AG04450 (cell line): ENCODE data around the gene ACRBP. TPM values are rescaled to one million over a fixed set of nuclear protein-coding genes. Genes with fewer than 3 reads are reported as not detected.

ENCODE experiments used
- CTCF ChIA-PET: fragments of 300-600, 350-600 bp; formaldehyde crosslinking; extraction: SDS; loops from one replicate; lab custom pipeline; 2022; ENCODE audit warnings: antibody characterized with exemption, inconsistent platforms; lab: Charles Lee
- POLR2A ChIA-PET: fragments of 350-600 bp; formaldehyde crosslinking; extraction: SDS; loops from one replicate; lab custom pipeline; 2021; ENCODE audit warnings: antibody characterized with exemption, inconsistent platforms; lab: Yijun Ruan, JAX
- DNase-seq: peaks from one replicate; pipeline ENCODE4 v3.0.0-alpha.2; 2011; ENCODE audit warnings: low read depth, low spot score
- H3K27ac ChIP-seq: one replicate; pipeline ENCODE4 v1.5.1; 2012; ENCODE audit warnings: low read depth, low read length, control low read depth
- H3K27me3 ChIP-seq: one replicate; pipeline ENCODE4 v1.6.0; 2012; ENCODE audit warnings: low read length; ENCODE audit not compliant: control insufficient read depth, insufficient read depth
- H3K4me3 ChIP-seq: 2 replicates; pipeline ENCODE4 v1.5.1; 2011; ENCODE audit warnings: mild to moderate bottlenecking, low read depth, low read length, control low read depth
- H3K9me3 ChIP-seq: 2 replicates; pipeline ENCODE4 v1.5.1; 2012; ENCODE audit warnings: low read length; ENCODE audit not compliant: control insufficient read depth, insufficient read depth
- CTCF ChIP-seq: IDR thresholded peaks from 2 replicates; pipeline ENCODE4 v1.5.1; 2011; ENCODE audit warnings: low read depth, low read length, control low read depth, inconsistent platforms
- polyA plus RNA-seq: library from polyadenylated mRNA; depleted of rRNA; stranded (reverse); fragments of >200 nt; gene quantifications from 2 replicates; pipeline ENCODE4 v1.2.3, GENCODE V29; 2011

The ACRBP gene
- polyA plus RNA-seq, 1 experiment = 0.64 TPM

GRCh38 chr12:6666211-6666610 lies 19.0 kb upstream of the ACRBP start:
- Histone ChIP-seq H3K27ac (no peak overlapping the region), H3K4me3 (no peak overlapping the region), H3K9me3 (no peaks in the 10 kb centered on the region), H3K27me3 (no peaks in the 10 kb centered on the region)
- POLR2A ChIA-PET = interaction anchor here (0.5 to 0.7 kb wide), 2 partner anchors 81 to 161 kb away, joined by 3 to 5 read pairs; no protein-coding TSS in a partner anchor
- CTCF ChIA-PET = interaction anchor here (2.0 kb wide), 1 partner anchor 18 kb away, joined by 5 read pairs; no protein-coding TSS in a partner anchor
- no peak for DNase-seq
- no peak for TF ChIP-seq CTCF

- no peaks in the 10 kb centered on the region for H3K27me3 ChIP-seq
- POLR2A ChIA-PET = interaction anchor here (1.1 kb wide), 1 partner anchor 59 kb away, joined by 3 read pairs; the partner anchor contains the start of gene COPS7A
- H3K4me3 ChIP-seq = no peak overlapping the region
- TF ChIP-seq CTCF = no peak
- no peak overlapping the region for H3K27ac ChIP-seq
- H3K9me3 ChIP-seq = no peaks in the 10 kb centered on the region
- DNase-seq = no peak
- CTCF ChIA-PET = interaction anchor here (1.5 kb wide), 2 partner anchors 20 to 170 kb away, joined by 3 to 5 read pairs; no protein-coding TSS in a partner anchor
These were observed 17.7 kb upstream of the ACRBP start for GRCh38 chr12:6664902-6665301.

GRCh38 chr12:6662906-6663742 lies 15.9 kb upstream of the ACRBP start, which contains the start of gene ING4:
Gene ING4, minus strand, starts transcription at chr12:6663119. Its CDS starts 18 bp downstream, at chr12:6663101.
- H3K27ac ChIP-seq = peak within 1 kb of the TSS; percentile 66
- H3K27me3 ChIP-seq = no peaks in the 10 kb centered on the region
- ChIA-PET CTCF (interaction anchor here (1.5 kb wide), 1 partner anchor 172 kb away, joined by 3 read pairs; no protein-coding TSS in a partner anchor), POLR2A (no interaction called here)
- peak; percentile 99 for DNase-seq
- H3K4me3 ChIP-seq = peak within 1 kb of the TSS; percentile 91
- H3K9me3 ChIP-seq = no peaks in the 10 kb centered on the region
- no peak for TF ChIP-seq CTCF

GRCh38 chr12:6662602-6662905 lies 15.3 kb upstream of the ACRBP start:
- Histone ChIP-seq H3K27ac (peak overlapping the region; percentile 66), H3K27me3 (no peaks in the 10 kb centered on the region), H3K4me3 (peak overlapping the region; percentile 91), H3K9me3 (no peaks in the 10 kb centered on the region)
- DNase-seq = no peak
- no peak for TF ChIP-seq CTCF
- ChIA-PET POLR2A (interaction anchor here (1.0 kb wide), 1 partner anchor 27 kb away, joined by 3 read pairs; the partner anchor contains the start of gene ZNF384), CTCF (no interaction called here)

- H3K27me3 ChIP-seq = no peaks in the 10 kb centered on the region
- CTCF ChIA-PET = interaction anchor here (0.7 kb wide), 1 partner anchor 9 kb away, joined by 5 read pairs; no protein-coding TSS in a partner anchor
- no peaks in the 10 kb centered on the region for H3K9me3 ChIP-seq
- H3K4me3 ChIP-seq = no peak overlapping the region
- POLR2A ChIA-PET = no interaction called here
- H3K27ac ChIP-seq = no peak overlapping the region
- no peak for DNase-seq
- TF ChIP-seq CTCF = no peak
These were observed 6.8 kb upstream of the ACRBP start for GRCh38 chr12:6653987-6654386.
